ENCODE results near the gene DGKB.

- no peak for TF ChIP-seq FOXP1 (CRISPR knock-in tag; IDR thresholded peaks at IDR 0.05; ENCODE audit: borderline replicate concordance)
- TF ChIP-seq CTCF (IDR thresholded peaks at IDR 0.05): no peak
- no peak for TF ChIP-seq E2F4 (CRISPR knock-in tag; IDR thresholded peaks at IDR 0.05; ENCODE audit: borderline replicate concordance, low read depth)
- no peak for TF ChIP-seq FOXP4 (CRISPR knock-in tag; IDR thresholded peaks at IDR 0.05)
- no peak for TF ChIP-seq TCF7 (CRISPR knock-in tag; IDR thresholded peaks at IDR 0.05; ENCODE audit: low read depth)
- no peak for TF ChIP-seq RELA (CRISPR knock-in tag; IDR thresholded peaks at IDR 0.05; ENCODE audit: borderline replicate concordance)
- no peak for TF ChIP-seq MAX (CRISPR knock-in tag; IDR thresholded peaks at IDR 0.05)
- TF ChIP-seq ATF1 (CRISPR knock-in tag; IDR thresholded peaks at IDR 0.05): no peak
- TF ChIP-seq CBFB (CRISPR knock-in tag; IDR thresholded peaks at IDR 0.05; ENCODE audit: low read depth): no peak
- TF ChIP-seq STAT6 (CRISPR knock-in tag; conservative IDR thresholded peaks at IDR 0.05; ENCODE audit: low read depth): no peak
- no peak for TF ChIP-seq USF2 (CRISPR knock-in tag; IDR thresholded peaks at IDR 0.05)
- TF ChIP-seq ZNF232 (CRISPR knock-in tag; IDR thresholded peaks at IDR 0.05): no peak
- TF ChIP-seq CREB1 (CRISPR knock-in tag; IDR thresholded peaks at IDR 0.05): no peak
Measured at GRCh38 chr7:14403587-14403986, 499.0 kb downstream of the DGKB start.
